ENCODE data around the gene CREB3L1. TPM values are rescaled to one million over a fixed set of nuclear protein-coding genes. Genes with fewer than 3 reads are reported as not detected.
A peak's percentile ranks its signal among the peaks of the same experiment; 100 is the strongest.
"Not testable (repeated sequence)": the region's sequence is repeated elsewhere in the genome, so short reads cannot be mapped to it uniquely, and the experiment has no call there.

Gene CREB3L1
- total RNA-seq, 8 experiments from 2014 or later, result 0.58 to 8.8 (median 1.8) TPM

DNA sequence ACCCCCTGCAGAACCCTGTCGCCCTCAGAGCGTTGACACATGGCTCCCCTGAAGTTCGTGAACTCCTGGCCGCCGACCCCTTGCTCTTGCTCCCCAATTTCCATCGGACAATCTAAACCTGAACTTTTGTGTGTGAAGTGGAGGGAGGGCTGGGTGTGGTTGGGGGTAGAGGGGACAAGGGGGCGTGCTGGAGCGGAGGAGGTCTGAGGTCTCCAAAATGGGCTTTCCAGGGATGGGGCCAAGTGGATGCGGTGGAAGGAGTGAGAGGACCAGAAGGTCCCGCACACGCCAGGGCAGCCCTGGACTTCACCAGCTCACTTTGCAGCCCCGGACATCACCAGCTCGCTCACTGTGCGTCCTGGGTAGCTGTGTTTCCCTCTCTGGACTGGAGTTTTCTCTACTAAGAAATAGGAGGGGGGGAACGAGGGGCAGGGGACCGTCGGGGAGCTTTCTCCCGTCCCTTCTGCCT, 18.6 kb downstream of the CREB3L1 start:
- ATAC-seq (replicated peaks in 6 of 8), result no peak
- peaks cover 10 to 28% of the 10 kb centered on the region in 2 donors for H3K4me1 ChIP-seq (replicated peaks in 1 of 2)
- in situ Hi-C loops (cut with MboI; ENCODE audit: low pct_unique_long_range_greater_than_20kb in 2 of 9, low sequenced_read_pairs in 9 of 9, unreplicated experiment in 9 of 9), result no loop called here
- peak overlapping the region; percentile 33 to 40 (median 34) for H3K4me3 ChIP-seq
- 20 to 60% (median 39%) methylated on average over 1 to 3 of the region's 18 CpGs; no CpG with 5 or more reads in 7 of the 10 experiments for WGBS, 10 experiments
- H3K27ac ChIP-seq, result no peak overlapping the region

DNA sequence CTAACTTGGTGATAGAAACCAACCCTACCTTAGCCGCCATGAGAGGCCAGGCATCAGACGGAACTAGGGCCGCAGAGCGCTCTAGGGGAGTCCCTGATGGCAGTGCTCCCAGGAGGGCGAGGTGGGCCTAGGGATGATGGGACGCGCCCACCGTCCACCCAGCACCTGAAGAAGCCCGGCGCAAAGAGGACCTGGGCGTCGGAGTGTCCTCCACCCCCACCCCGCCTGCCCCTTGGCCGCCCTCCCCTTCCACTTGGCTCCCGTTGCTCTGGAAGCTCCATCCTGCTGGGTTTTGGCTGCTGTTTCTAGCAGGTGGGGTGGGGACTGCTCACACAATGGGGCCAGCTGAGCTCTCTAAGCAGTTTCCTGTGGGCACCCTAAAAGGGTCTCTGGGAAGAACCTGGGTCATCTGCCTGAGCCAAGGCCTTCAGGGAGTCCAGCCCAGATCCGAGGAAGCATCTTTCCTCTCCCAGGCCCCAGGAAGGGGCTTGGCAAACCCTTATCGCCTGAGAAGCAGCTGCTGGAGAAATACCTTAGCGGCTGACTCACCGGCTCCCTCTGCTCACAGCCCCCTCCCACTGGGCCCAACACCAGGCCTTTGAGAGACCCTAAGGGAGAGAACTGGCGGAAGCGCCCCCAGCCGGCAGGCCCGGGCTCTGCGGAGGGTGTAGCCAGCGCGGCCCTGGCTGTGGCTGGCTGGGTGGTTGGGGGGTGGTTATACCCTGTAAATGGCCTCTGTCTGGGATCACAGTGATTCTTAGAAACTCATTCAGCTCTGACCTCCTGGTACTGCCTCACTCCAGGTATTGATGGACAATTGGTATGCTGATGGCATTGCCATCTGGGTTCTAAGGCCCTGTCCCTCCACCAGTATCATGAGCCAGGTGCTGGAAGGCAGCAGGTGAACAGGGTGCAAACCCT, 19.3 kb downstream of the CREB3L1 start:
- H3K4me1 ChIP-seq (replicated peaks in 1 of 2), result peaks cover 10 to 23% of the 10 kb centered on the region in 2 donors
- ATAC-seq (replicated peaks in 6 of 8), result peak in 6 of 8 experiments; percentile 2 to 68 (median 45)
- in situ Hi-C loops (cut with MboI; ENCODE audit: low pct_unique_long_range_greater_than_20kb in 2 of 9, low sequenced_read_pairs in 9 of 9, unreplicated experiment in 9 of 9), result no loop called here
- H3K4me3 ChIP-seq, result no peak overlapping the region
- H3K27ac ChIP-seq, result no peak overlapping the region
- 20 to 59% (median 33%) methylated on average over 3 to 5 of the region's 26 CpGs; no CpG with 5 or more reads in 7 of the 10 experiments for WGBS, 10 experiments

DNA sequence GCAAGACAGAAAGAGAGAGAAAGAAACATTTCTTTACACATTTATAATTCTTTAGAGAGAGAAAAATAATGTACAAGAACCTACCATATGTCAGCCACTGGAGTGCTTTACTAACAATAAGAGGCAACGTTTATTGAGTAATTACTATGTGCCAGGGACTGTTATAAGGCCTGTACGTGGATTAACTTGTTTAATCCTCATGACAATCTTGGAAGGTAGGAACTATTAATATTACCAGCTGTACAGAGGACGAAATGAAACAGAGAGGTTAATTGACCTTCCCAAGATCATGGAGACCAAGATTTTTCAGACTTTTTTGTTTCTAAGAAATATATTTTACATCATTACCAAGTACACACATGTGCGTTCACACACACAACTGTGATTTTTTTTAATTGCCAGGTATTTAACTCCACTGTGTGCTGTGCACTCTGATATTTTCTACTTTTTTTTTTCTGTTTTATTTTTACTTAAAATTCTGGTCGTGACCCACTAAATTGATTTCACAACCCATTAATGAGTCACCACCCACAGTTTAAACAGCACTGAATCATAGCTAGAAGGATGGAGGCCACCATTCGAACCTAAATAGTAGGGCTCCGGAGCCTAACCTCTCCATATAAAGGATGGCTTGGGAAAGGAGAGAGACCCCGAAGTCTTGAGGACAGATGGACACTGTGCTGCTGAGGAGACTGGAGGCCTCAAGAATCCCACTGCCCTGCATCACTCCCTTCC, 21.4 kb downstream of the CREB3L1 start:
- Histone ChIP-seq H3K4me1 (replicated peaks in 1 of 2) (peaks cover 10 to 23% of the 10 kb centered on the region in 2 donors), H3K4me3 (no peak overlapping the region), H3K27ac (no peak overlapping the region)
- WGBS, 10 experiments, result 3 to 100% (median 76%) methylated on average over 1 to 8 of the region's 8 CpGs
- in situ Hi-C loops (cut with MboI; ENCODE audit: low pct_unique_long_range_greater_than_20kb in 2 of 9, low sequenced_read_pairs in 9 of 9, unreplicated experiment in 9 of 9), result no loop called here
- peak in 1 of 8 experiments; percentile 2 for ATAC-seq (replicated peaks in 6 of 8)

GRCh38 chr11:46299451-46299961, 22.0 kb downstream of the CREB3L1 start:
- ATAC-seq (replicated peaks in 6 of 8), result no peak
- WGBS, 10 experiments, result 20 to 90% (median 79%) methylated on average over 2 to 5 of the region's 5 CpGs; no CpG with 5 or more reads in 3 of the 10 experiments
- Histone ChIP-seq H3K4me3 (no peak overlapping the region), H3K27ac (no peak overlapping the region), H3K4me1 (replicated peaks in 1 of 2) (peaks cover 9 to 20% of the 10 kb centered on the region in 2 donors)
- in situ Hi-C loops (cut with MboI; ENCODE audit: low pct_unique_long_range_greater_than_20kb in 2 of 9, low sequenced_read_pairs in 9 of 9, unreplicated experiment in 9 of 9), result no loop called here

GRCh38 chr11:46300270-46300669, 22.8 kb downstream of the CREB3L1 start:
- WGBS, 10 experiments, result 90 to 98% (median 93%) methylated on average over 2 to 6 of the region's 7 CpGs; no CpG with 5 or more reads in 7 of the 10 experiments
- in situ Hi-C loops (cut with MboI; ENCODE audit: low pct_unique_long_range_greater_than_20kb in 2 of 9, low sequenced_read_pairs in 9 of 9, unreplicated experiment in 9 of 9), result loop anchor here in 1 of 9 experiments (25.0 kb wide), 1 partner anchor 413 kb away; the partner anchor contains the start of gene MAPK8IP1
- Histone ChIP-seq H3K4me1 (replicated peaks in 1 of 2) (peaks cover 7 to 14% of the 10 kb centered on the region in 2 donors), H3K27ac (no peak overlapping the region), H3K4me3 (no peak overlapping the region)
- no peak for ATAC-seq (replicated peaks in 6 of 8)

DNA sequence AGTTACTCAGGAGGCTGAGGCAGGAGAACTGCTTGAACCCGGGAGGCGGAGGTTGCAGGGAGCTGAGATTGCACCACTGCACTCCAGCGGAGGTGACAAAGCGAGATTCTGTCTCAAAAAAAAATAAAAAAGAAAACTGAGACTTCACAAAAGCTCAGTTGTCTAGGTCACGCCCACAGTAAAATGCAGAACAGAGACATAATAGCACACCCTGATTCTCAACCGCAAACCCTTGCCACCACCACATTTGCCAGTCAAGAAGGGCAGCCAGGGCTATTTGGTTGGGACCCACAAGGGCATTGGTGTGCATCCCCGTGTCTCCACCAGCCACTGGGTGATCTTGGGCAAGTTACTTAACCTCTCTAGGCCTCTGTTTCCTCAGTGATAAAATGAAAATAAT, 25.4 kb downstream of the CREB3L1 start:
- no peak overlapping the region for H3K4me3 ChIP-seq
- no peaks in the 10 kb centered on the region for H3K4me1 ChIP-seq (replicated peaks in 1 of 2)
- WGBS, 10 experiments, result 72 to 100% (median 92%) methylated on average over 1 to 5 of the region's 7 CpGs; no CpG with 5 or more reads in 2 of the 10 experiments
- in situ Hi-C loops (cut with MboI; ENCODE audit: low pct_unique_long_range_greater_than_20kb in 2 of 9, low sequenced_read_pairs in 9 of 9, unreplicated experiment in 9 of 9), result loop anchor here in 1 of 9 experiments (25.0 kb wide), 1 partner anchor 416 kb away; the partner anchor contains the start of gene MAPK8IP1
- H3K27ac ChIP-seq, result no peak overlapping the region
- ATAC-seq (replicated peaks in 6 of 8), result no peak

- H3K27ac ChIP-seq; ATAC-seq (replicated peaks in 6 of 8); H3K4me1 ChIP-seq (replicated peaks in 1 of 2); H3K4me3 ChIP-seq: not testable (repeated sequence)
- in situ Hi-C loops (cut with MboI; ENCODE audit: low pct_unique_long_range_greater_than_20kb in 2 of 9, low sequenced_read_pairs in 9 of 9, unreplicated experiment in 9 of 9), result loop anchor here in 1 of 9 experiments (25.0 kb wide), 1 partner anchor 417 kb away; the partner anchor contains the start of gene MAPK8IP1
- WGBS, 10 experiments, result 80 to 100% (median 90%) methylated on average over 2 to 8 of the region's 12 CpGs; no CpG with 5 or more reads in 2 of the 10 experiments
Observed at GRCh38 chr11:46304036-46304435, 26.6 kb downstream of the CREB3L1 start.

- ATAC-seq (replicated peaks in 6 of 8), result no peak
- Histone ChIP-seq H3K4me3 (no peak overlapping the region), H3K4me1 (replicated peaks in 1 of 2) (no peaks in the 10 kb centered on the region), H3K27ac (no peak overlapping the region)
- WGBS, 10 experiments, result 60 to 100% (median 83%) methylated on average over 1 to 4 of the region's 10 CpGs; no CpG with 5 or more reads in 4 of the 10 experiments
- in situ Hi-C loops (cut with MboI; ENCODE audit: low pct_unique_long_range_greater_than_20kb in 2 of 9, low sequenced_read_pairs in 9 of 9, unreplicated experiment in 9 of 9), result loop anchor here in 1 of 9 experiments (25.0 kb wide), 1 partner anchor 417 kb away; the partner anchor contains the start of gene MAPK8IP1
Observed at GRCh38 chr11:46304605-46305179, 27.2 kb downstream of the CREB3L1 start.

GRCh38 chr11:46305295-46305694, 27.8 kb downstream of the CREB3L1 start:
- ATAC-seq (replicated peaks in 6 of 8), result peak in 1 of 8 experiments; percentile 54
- Histone ChIP-seq H3K27ac (no peak overlapping the region), H3K4me1 (replicated peaks in 1 of 2) (no peaks in the 10 kb centered on the region), H3K4me3 (no peak overlapping the region)
- in situ Hi-C loops (cut with MboI; ENCODE audit: low pct_unique_long_range_greater_than_20kb in 2 of 9, low sequenced_read_pairs in 9 of 9, unreplicated experiment in 9 of 9), result loop anchor here in 1 of 9 experiments (25.0 kb wide), 1 partner anchor 418 kb away; the partner anchor contains the start of gene MAPK8IP1
- no CpG with 5 or more reads among the region's 6 CpGs for WGBS, 10 experiments

DNA sequence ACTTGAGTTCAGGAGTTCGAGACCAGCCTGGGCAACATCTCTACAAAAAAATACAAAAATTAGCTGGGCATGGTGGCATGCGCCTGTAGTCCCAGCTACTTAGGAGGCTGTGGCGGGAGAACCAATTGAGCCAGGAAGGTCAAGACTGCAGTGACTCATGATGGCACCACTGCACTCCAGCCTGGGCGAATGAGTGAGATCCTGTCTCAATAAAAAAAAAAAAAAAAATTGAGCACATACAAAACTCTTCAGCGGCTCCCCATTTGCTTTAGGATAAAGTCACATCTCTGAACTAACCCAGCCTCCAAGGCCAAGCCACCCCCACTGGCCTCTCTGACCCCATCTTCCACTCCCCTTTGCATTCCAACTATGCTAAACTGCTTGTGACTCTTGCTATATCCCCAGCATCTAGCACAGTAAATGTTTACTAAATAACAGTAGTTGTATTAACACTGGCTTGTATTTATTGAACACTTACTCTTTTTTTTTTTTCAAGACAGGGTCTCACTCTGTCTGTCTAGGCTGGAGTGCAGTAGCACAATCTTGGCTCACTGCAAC, 28.9 kb downstream of the CREB3L1 start:
- in situ Hi-C loops (cut with MboI; ENCODE audit: low pct_unique_long_range_greater_than_20kb in 2 of 9, low sequenced_read_pairs in 9 of 9, unreplicated experiment in 9 of 9), result loop anchor here in 1 of 9 experiments (25.0 kb wide), 1 partner anchor 419 kb away; the partner anchor contains the start of gene MAPK8IP1
- Histone ChIP-seq H3K27ac (no peak overlapping the region), H3K4me3 (no peak overlapping the region), H3K4me1 (replicated peaks in 1 of 2) (no peaks in the 10 kb centered on the region)
- WGBS, 10 experiments, result 60 to 100% (median 86%) methylated on average over 1 to 4 of the region's 5 CpGs; no CpG with 5 or more reads in 3 of the 10 experiments
- ATAC-seq (replicated peaks in 6 of 8), result peak in 3 of 8 experiments; percentile 13 to 82 (median 73)

DNA sequence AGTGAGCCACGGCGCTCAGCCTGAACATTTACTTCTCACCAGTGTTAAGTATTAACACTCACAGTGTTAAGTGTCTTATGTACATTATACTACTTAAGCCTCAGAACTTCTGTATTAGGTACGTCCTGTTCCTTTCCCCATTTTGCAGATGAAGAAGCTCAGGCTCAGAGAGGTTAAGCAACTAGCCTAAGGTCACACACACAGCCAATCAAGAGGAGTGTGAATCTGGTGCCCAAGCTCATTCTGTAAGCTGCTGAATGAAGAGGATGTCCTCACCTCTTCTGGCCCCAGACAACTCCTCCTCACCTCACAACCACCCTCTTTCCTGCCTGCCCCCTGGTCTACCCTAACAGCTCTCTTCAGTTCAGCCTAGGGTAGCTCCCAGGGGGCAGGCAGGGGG, 29.9 kb downstream of the CREB3L1 start:
- no peak overlapping the region for H3K27ac ChIP-seq
- 80 to 94% (median 88%) methylated on average over 1 to 3 of the region's 3 CpGs; no CpG with 5 or more reads in 4 of the 10 experiments for WGBS, 10 experiments
- no peak overlapping the region for H3K4me3 ChIP-seq
- no peaks in the 10 kb centered on the region for H3K4me1 ChIP-seq (replicated peaks in 1 of 2)
- in situ Hi-C loops (cut with MboI; ENCODE audit: low pct_unique_long_range_greater_than_20kb in 2 of 9, low sequenced_read_pairs in 9 of 9, unreplicated experiment in 9 of 9), result loop anchor here in 1 of 9 experiments (25.0 kb wide), 1 partner anchor 420 kb away; the partner anchor contains the start of gene MAPK8IP1
- ATAC-seq (replicated peaks in 6 of 8), result no peak

Data from motor neuron (in vitro differentiated cells).